22Rv1 (cell line): ENCODE measurements around the gene ZNF746.

ENCODE experiments used
- H3K27ac ChIP-seq: fragments of 450-650 bp; 2 replicates; pipeline ENCODE4 v1.5.1; 2017
- CTCF ChIP-seq: fragments of 450-650 bp; IDR thresholded peaks from 2 replicates; pipeline ENCODE4 v1.5.1; 2017; ENCODE audit warnings: mild to moderate bottlenecking
- ZFX ChIP-seq: fragments of 450-650 bp; IDR thresholded peaks from 2 replicates; pipeline ENCODE4 v1.6.1; 2017; ENCODE audit warnings: antibody characterized with exemption, borderline replicate concordance

Gene ZNF746

GRCh38 chr7:149490083-149490760, 7.4 kb downstream of the ZNF746 start:
- H3K27ac ChIP-seq = peak overlapping the region; percentile 29
- TF ChIP-seq CTCF = no peak
- TF ChIP-seq ZFX = no peak

GRCh38 chr7:149489391-149490024, 8.1 kb downstream of the ZNF746 start:
- peak overlapping the region; percentile 29 for H3K27ac ChIP-seq
- peak; percentile 85 for TF ChIP-seq CTCF
- no peak for TF ChIP-seq ZFX

GRCh38 chr7:149479568-149479967, 18.0 kb downstream of the ZNF746 start:
- TF ChIP-seq CTCF (no peak), ZFX (no peak)
- H3K27ac ChIP-seq = no peak overlapping the region

- no peak for TF ChIP-seq CTCF
- no peak for TF ChIP-seq ZFX
- no peak overlapping the region for H3K27ac ChIP-seq
Measured at GRCh38 chr7:149478754-149479153, 18.9 kb downstream of the ZNF746 start.

- TF ChIP-seq ZFX (no peak), CTCF (no peak)
- no peak overlapping the region for H3K27ac ChIP-seq
Measured at GRCh38 chr7:149477494-149478443, 19.8 kb downstream of the ZNF746 start.

GRCh38 chr7:149476791-149477190, 20.8 kb downstream of the ZNF746 start:
- H3K27ac ChIP-seq = no peak overlapping the region

GRCh38 chr7:149475121-149476045, 22.2 kb downstream of the ZNF746 start:
- TF ChIP-seq CTCF = no peak
- TF ChIP-seq ZFX = no peak
- no peak overlapping the region for H3K27ac ChIP-seq

More at GRCh38 chr7:149476791-149477190, 20.8 kb downstream of the ZNF746 start:
- TF ChIP-seq ZFX = no peak
